Liver (tissue), 9 donors: ENCODE results near the gene CATSPER1. TPM values are rescaled to one million over a fixed set of nuclear protein-coding genes. Genes with fewer than 3 reads are reported as not detected.

Source experiments
- DNase-seq: peaks from one replicate; pipeline ENCODE4 v3.0.0-alpha.2; 2017; ENCODE audit warnings: low spot score
- H3K27ac ChIP-seq, 2 donors: one replicate each; pipeline ENCODE4 v1.7.0; 2013; ENCODE audit warnings: inconsistent platforms in 2 of 2, low read length in 2 of 2, control low read depth in 1 of 2, low read depth in 1 of 2, mild to moderate bottlenecking in 1 of 2
- H3K27me3 ChIP-seq, 4 donors: one replicate each; pipeline versions ENCODE4 v1.6.1 to v1.7.0; 2013; ENCODE audit warnings: low read length in 3 of 4, inconsistent platforms in 1 of 4, mild to moderate bottlenecking in 1 of 4, moderate library complexity in 1 of 4; ENCODE audit not compliant: control insufficient read depth in 4 of 4, insufficient read depth in 4 of 4
- H3K36me3 ChIP-seq, 4 donors: one replicate each; pipeline versions ENCODE4 v1.6.1 to v1.7.0; 2013; ENCODE audit warnings: low read length in 3 of 4, mild to moderate bottlenecking in 3 of 4, low read depth in 1 of 4, moderate library complexity in 1 of 4; ENCODE audit not compliant: control insufficient read depth in 4 of 4, insufficient read depth in 3 of 4
- H3K4me1 ChIP-seq, 4 donors: one replicate each; pipeline versions ENCODE4 v1.6.1 to v1.7.0; 2013; ENCODE audit warnings: low read length in 3 of 4, mild to moderate bottlenecking in 3 of 4, moderate library complexity in 1 of 4; ENCODE audit not compliant: control insufficient read depth in 4 of 4, insufficient read depth in 4 of 4
- H3K4me3 ChIP-seq, 3 donors: one replicate each; pipeline versions ENCODE4 v1.6.1 to v1.7.0; 2013; ENCODE audit warnings: low read length in 3 of 3, control low read depth in 1 of 3, low read depth in 1 of 3, mild to moderate bottlenecking in 1 of 3
- H3K9ac ChIP-seq, 2 donors: one replicate each; pipeline ENCODE4 v1.7.0; 2013; ENCODE audit warnings: low read length in 2 of 2, mild to moderate bottlenecking in 2 of 2, moderate library complexity in 2 of 2, control low read depth in 1 of 2, low read depth in 1 of 2
- H3K9me3 ChIP-seq, 4 donors: one replicate each; pipeline versions ENCODE4 v1.6.1 to v1.7.0; 2013; ENCODE audit warnings: low read length in 3 of 4; ENCODE audit not compliant: control insufficient read depth in 4 of 4
- ATF3 ChIP-seq: IDR thresholded peaks from 2 replicates; pipeline ENCODE4 v1.6.1; 2016; ENCODE audit warnings: antibody characterized with exemption
- CTCF ChIP-seq: fragments of 150-350 bp; IDR thresholded peaks from 2 replicates; pipeline ENCODE4 v1.5.1; 2017; ENCODE audit warnings: improper control_type of control experiment, low read depth, low read length; ENCODE audit not compliant: missing input control
- EGR1 ChIP-seq, 2 donors: IDR thresholded peaks; 2 replicates each; pipeline ENCODE4 v1.6.1; 2016 to 2018; ENCODE audit warnings: antibody characterized with exemption in 2 of 2, low read depth in 2 of 2
- FOXA1 ChIP-seq: IDR thresholded peaks from 2 replicates; pipeline ENCODE4 v1.6.1; 2016; ENCODE audit warnings: antibody characterized with exemption
- FOXA2 ChIP-seq: IDR thresholded peaks from 2 replicates; pipeline ENCODE4 v1.6.1; 2016; ENCODE audit warnings: antibody characterized with exemption
- HNF4G ChIP-seq: IDR thresholded peaks from 2 replicates; pipeline ENCODE4 v1.6.1; 2016; ENCODE audit warnings: antibody characterized with exemption
- MAX ChIP-seq: IDR thresholded peaks from 2 replicates; pipeline ENCODE4 v1.6.1; 2016; ENCODE audit warnings: antibody characterized with exemption
- NR2F2 ChIP-seq: IDR thresholded peaks from 2 replicates; pipeline ENCODE4 v1.6.1; 2016; ENCODE audit warnings: antibody characterized with exemption
- RAD21 ChIP-seq, 2 donors: IDR thresholded peaks; 2 replicates each; pipeline ENCODE4 v1.6.1; 2016; ENCODE audit warnings: antibody characterized with exemption in 2 of 2, mild to moderate bottlenecking in 2 of 2
- REST ChIP-seq: IDR thresholded peaks from 2 replicates; pipeline ENCODE4 v1.6.1; 2016; ENCODE audit warnings: antibody characterized with exemption, mild to moderate bottlenecking
- RXRA ChIP-seq, 2 donors: IDR thresholded peaks; 2 replicates each; pipeline ENCODE4 v1.6.1; 2017 to 2018; ENCODE audit warnings: antibody characterized with exemption in 2 of 2, mild to moderate bottlenecking in 1 of 2
- SP1 ChIP-seq: IDR thresholded peaks from 2 replicates; pipeline ENCODE4 v1.6.1; 2018; ENCODE audit warnings: antibody characterized with exemption, mild to moderate bottlenecking
- TAF1 ChIP-seq: conservative IDR thresholded peaks from 2 replicates; pipeline ENCODE4 v1.6.1; 2016; ENCODE audit warnings: antibody characterized with exemption, mild to moderate bottlenecking
- YY1 ChIP-seq: IDR thresholded peaks from 2 replicates; pipeline ENCODE4 v1.6.1; 2016; ENCODE audit warnings: antibody characterized with exemption, mild to moderate bottlenecking
- ZBTB33 ChIP-seq: IDR thresholded peaks from 2 replicates; pipeline ENCODE4 v1.6.1; 2016; ENCODE audit warnings: antibody characterized with exemption
- whole genome bisulfite sequencing: extraction: QIAGEN DNeasy Blood & Tissue Kit; methylation state at CpG from one replicate; pipeline ENCODE4 v1.1.7; 2013; 5-methylcytosine and 5-hydroxymethylcytosine counted together
- polyA plus RNA-seq, 2 donors: library from polyadenylated mRNA; stranded (reverse) in 1 of 2; unstranded in 1 of 2; fragments of 200-250 nt in 1 of 2; fragments of >200 nt in 1 of 2; fragmentation: Nextera tagmentation in 1 of 2; extraction: Ambion mirVana in 1 of 2; gene quantifications; one replicate each; pipeline versions ENCODE4 v1.2.1 to v1.2.3, GENCODE V29; 2013 to 2015
- total RNA-seq, 2 donors: library from RNA; depleted of rRNA; stranded (reverse); fragments of >200 nt; gene quantifications; one replicate each; pipeline ENCODE4 v1.2.3, GENCODE V29; 2014
- donor health status: healthy.
- donor health status: healthy.
- donor health status: healthy.
- donor health status: healthy.
- donor health status: healthy.

CATSPER1 gene
- total and polyA plus RNA-seq, 4 donors, result 0.17 TPM; not detected in 3

GRCh38 chr11:65978391-65979238 lies 47.7 kb downstream of the CATSPER1 start:
- H3K27me3 ChIP-seq, result no peaks in the 10 kb centered on the region
- no peak for DNase-seq
- no peaks in the 10 kb centered on the region for H3K9me3 ChIP-seq
- H3K4me1 ChIP-seq, result no peaks in the 10 kb centered on the region
- WGBS, result 95% methylated on average over 34 of the region's 34 CpGs
- H3K27ac ChIP-seq, result no peak overlapping the region
- TF ChIP-seq EGR1 (IDR thresholded peaks at IDR 0.05; ENCODE audit: low read depth in 2 of 2) (no peak), MAX (no peak), FOXA2 (no peak), HNF4G (no peak), RAD21 (IDR thresholded peaks at IDR 0.05) (no peak), TAF1 (no peak), NR2F2 (no peak), RXRA (IDR thresholded peaks at IDR 0.05) (no peak), ATF3 (no peak), SP1 (no peak), CTCF (no peak), YY1 (no peak), ZBTB33 (no peak), FOXA1 (no peak), REST (no peak)
- H3K9ac ChIP-seq, result no peak overlapping the region
- peaks cover 13 to 39% (median 24%) of the 10 kb centered on the region in 4 donors for H3K36me3 ChIP-seq
- H3K4me3 ChIP-seq, result no peak overlapping the region
